Neural progenitor cell (in vitro differentiated cells): ENCODE measurements around the gene C22orf39. TPM values are rescaled to one million over a fixed set of nuclear protein-coding genes. Genes with fewer than 3 reads are reported as not detected.

Experiments used
- DNase-seq: peaks from one replicate; pipeline ENCODE4 v3.0.0-alpha.2; 2016; ENCODE audit warnings: low spot score
- H2AFZ ChIP-seq: fragments of 200-600 bp; sonication (generic); replicated peaks from 2 replicates; pipeline ENCODE4 v1.6.1; 2016; ENCODE audit warnings: antibody characterized with exemption
- H3F3A ChIP-seq: fragments of 200-600 bp; sonication (generic); 2 replicates; pipeline ENCODE4 v1.6.1; 2016; ENCODE audit warnings: antibody characterized with exemption, low read depth
- H3K27ac ChIP-seq: fragments of 200-600 bp; sonication (generic); 2 replicates; pipeline ENCODE4 v1.5.1; 2016; ENCODE audit warnings: mild to moderate bottlenecking
- H3K27me3 ChIP-seq: fragments of 200-600 bp; sonication (generic); 2 replicates; pipeline ENCODE4 v1.6.1; 2016; ENCODE audit warnings: mild to moderate bottlenecking, moderate library complexity
- H3K36me3 ChIP-seq: fragments of 200-600 bp; sonication (generic); 2 replicates; pipeline ENCODE4 v1.5.1; 2016
- H3K4me1 ChIP-seq: fragments of 200-600 bp; sonication (generic); 2 replicates; pipeline ENCODE4 v1.6.1; 2016; ENCODE audit warnings: mixed run types
- H3K4me2 ChIP-seq: fragments of 200-600 bp; sonication (generic); 2 replicates; pipeline ENCODE4 v1.6.1; 2016
- H3K4me3 ChIP-seq: fragments of 200-600 bp; sonication (generic); 2 replicates; pipeline ENCODE4 v1.5.1; 2016
- H3K79me2 ChIP-seq: fragments of 200-600 bp; sonication (generic); 2 replicates; pipeline ENCODE4 v1.6.1; 2016; ENCODE audit warnings: low read depth
- H3K9ac ChIP-seq: fragments of 200-600 bp; sonication (generic); 2 replicates; pipeline ENCODE4 v1.6.1; 2016
- H3K9me3 ChIP-seq: fragments of 200-600 bp; sonication (generic); 2 replicates; pipeline ENCODE4 v1.5.1; 2016; ENCODE audit warnings: low read depth
- H4K20me1 ChIP-seq: fragments of 200-600 bp; sonication (generic); 2 replicates; pipeline ENCODE4 v1.6.1; 2016; ENCODE audit warnings: low read depth
- H3K27ac Mint-ChIP-seq: 3 replicates; pipeline ENCODE4 v1.8.0; 2021; ENCODE audit warnings: mixed read lengths
- H3K27me3 Mint-ChIP-seq: 2 replicates; pipeline ENCODE4 v1.8.0; 2022; ENCODE audit warnings: low read depth, mild to moderate bottlenecking, inconsistent platforms, moderate library complexity, mixed read lengths; ENCODE audit not compliant: insufficient read depth
- H3K36me3 Mint-ChIP-seq: 3 replicates; pipeline ENCODE4 v1.8.0; 2021; ENCODE audit warnings: mixed read lengths
- H3K4me1 Mint-ChIP-seq: 3 replicates; pipeline ENCODE4 v1.8.0; 2021; ENCODE audit warnings: mixed read lengths
- H3K4me3 Mint-ChIP-seq: 3 replicates; pipeline ENCODE4 v1.8.0; 2021; ENCODE audit warnings: mild to moderate bottlenecking, moderate library complexity, mixed read lengths
- H3K9me3 Mint-ChIP-seq: 3 replicates; pipeline ENCODE4 v1.8.0; 2020; ENCODE audit warnings: mixed read lengths
- CTCF ChIP-seq: fragments of 200-600 bp; sonication (generic); IDR thresholded peaks from 2 replicates; pipeline ENCODE4 v1.5.1; 2017; ENCODE audit warnings: antibody characterized with exemption, mild to moderate bottlenecking
- EZH2 ChIP-seq: fragments of 200-600 bp; sonication (generic); IDR thresholded peaks from 2 replicates; pipeline ENCODE4 v1.6.1; 2017; ENCODE audit warnings: antibody characterized with exemption, mild to moderate bottlenecking, moderate library complexity
- EZH2phosphoT487 ChIP-seq: fragments of 200-600 bp; sonication (generic); IDR thresholded peaks from 2 replicates; pipeline ENCODE4 v1.6.1; 2017; ENCODE audit warnings: antibody characterized with exemption
- total RNA-seq: library from RNA; depleted of rRNA; stranded (reverse); fragments of >200 nt; gene quantifications from 2 replicates; pipeline ENCODE4 v1.2.3, GENCODE V29; 2015; ENCODE audit warnings: low replicate concordance

The C22orf39 gene
- total RNA-seq, 1 donor from 2014 or later, result 49.5 TPM

- no peak overlapping the region for H3K9ac ChIP-seq
- H3K27ac ChIP-seq, result no peak overlapping the region
- Mint-ChIP-seq H3K27me3 (no peaks in the 10 kb centered on the region), H3K27ac (no peak overlapping the region), H3K9me3 (no peaks in the 10 kb centered on the region), H3K4me3 (no peak overlapping the region), H3K4me1 (no peaks in the 10 kb centered on the region), H3K36me3 (peaks cover 28% of the 10 kb centered on the region)
- H3K79me2 ChIP-seq, result peaks cover 3% of the 10 kb centered on the region
- H2AFZ ChIP-seq, result no peak overlapping the region
- H3K36me3 ChIP-seq, result no peaks in the 10 kb centered on the region
- no peaks in the 10 kb centered on the region for H3F3A ChIP-seq
- H3K4me3 ChIP-seq, result no peak overlapping the region
- no peak overlapping the region for H3K4me2 ChIP-seq
- no peak for DNase-seq
- H4K20me1 ChIP-seq, result peaks cover 24% of the 10 kb centered on the region
- TF ChIP-seq EZH2 (no peak), EZH2phosphoT487 (no peak), CTCF (no peak)
- no peaks in the 10 kb centered on the region for H3K27me3 ChIP-seq
- H3K9me3 ChIP-seq, result no peaks in the 10 kb centered on the region
- H3K4me1 ChIP-seq, result no peaks in the 10 kb centered on the region
Observed at GRCh38 chr22:19470010-19470409, 22.5 kb upstream of the C22orf39 start.

- Histone ChIP-seq H3K27ac (no peak overlapping the region), H3F3A (no peaks in the 10 kb centered on the region), H4K20me1 (peaks cover 23% of the 10 kb centered on the region), H3K9ac (no peak overlapping the region), H3K4me2 (no peak overlapping the region), H2AFZ (no peak overlapping the region), H3K4me1 (no peaks in the 10 kb centered on the region), H3K9me3 (no peaks in the 10 kb centered on the region), H3K79me2 (no peaks in the 10 kb centered on the region), H3K36me3 (no peaks in the 10 kb centered on the region), H3K27me3 (no peaks in the 10 kb centered on the region), H3K4me3 (no peak overlapping the region)
- no peak for DNase-seq
- Mint-ChIP-seq H3K9me3 (no peaks in the 10 kb centered on the region), H3K4me1 (no peaks in the 10 kb centered on the region), H3K4me3 (no peak overlapping the region), H3K36me3 (peaks cover 31% of the 10 kb centered on the region), H3K27me3 (no peaks in the 10 kb centered on the region), H3K27ac (no peak overlapping the region)
- no peak for TF ChIP-seq EZH2phosphoT487
- no peak for TF ChIP-seq EZH2
- TF ChIP-seq CTCF, result no peak
Observed at GRCh38 chr22:19469421-19469820, 21.9 kb upstream of the C22orf39 start.

- H3K9me3 ChIP-seq, result no peaks in the 10 kb centered on the region
- H4K20me1 ChIP-seq, result peaks cover 15% of the 10 kb centered on the region
- no peak overlapping the region for H3K4me3 ChIP-seq
- H3K36me3 ChIP-seq, result no peaks in the 10 kb centered on the region
- no peak overlapping the region for H3K9ac ChIP-seq
- Mint-ChIP-seq H3K27ac (no peak overlapping the region), H3K4me1 (no peaks in the 10 kb centered on the region), H3K27me3 (no peaks in the 10 kb centered on the region), H3K4me3 (no peak overlapping the region), H3K9me3 (no peaks in the 10 kb centered on the region), H3K36me3 (peaks cover 27% of the 10 kb centered on the region)
- no peak overlapping the region for H3K4me2 ChIP-seq
- no peaks in the 10 kb centered on the region for H3K27me3 ChIP-seq
- no peaks in the 10 kb centered on the region for H3F3A ChIP-seq
- no peaks in the 10 kb centered on the region for H3K79me2 ChIP-seq
- no peak overlapping the region for H3K27ac ChIP-seq
- TF ChIP-seq EZH2 (no peak), CTCF (no peak), EZH2phosphoT487 (no peak)
- no peak overlapping the region for H2AFZ ChIP-seq
- no peaks in the 10 kb centered on the region for H3K4me1 ChIP-seq
- no peak for DNase-seq
Observed at GRCh38 chr22:19467912-19468311, 20.4 kb upstream of the C22orf39 start.
